DOHH2 (cell line): Measurements from ENCODE around the gene OBSCN.

ENCODE experiments used
- H3F3A ChIP-seq: fragments of 200-600 bp; sonication (generic), shearing (Covaris generic); 2 replicates; pipeline ENCODE4 v1.6.0; 2016; ENCODE audit warnings: antibody characterized with exemption, mild to moderate bottlenecking; ENCODE audit not compliant: control insufficient read depth, insufficient read depth
- H3K27ac ChIP-seq: fragments of 200-600 bp; sonication (generic); 2 replicates; pipeline ENCODE4 v1.5.1; 2014; ENCODE audit warnings: low read depth, mild to moderate bottlenecking, low read length, moderate library complexity
- H3K27me3 ChIP-seq: fragments of 200-600 bp; sonication (generic); 2 replicates; pipeline ENCODE4 v1.6.1; 2014; ENCODE audit warnings: mild to moderate bottlenecking, low read length, mixed read lengths; ENCODE audit not compliant: control insufficient read depth
- H3K36me3 ChIP-seq: fragments of 200-600 bp; sonication (generic); 2 replicates; pipeline ENCODE4 v1.6.1; 2014; ENCODE audit warnings: mild to moderate bottlenecking, low read length, moderate library complexity, mixed read lengths; ENCODE audit not compliant: control insufficient read depth
- H3K4me1 ChIP-seq: fragments of 200-600 bp; sonication (generic); 2 replicates; pipeline ENCODE4 v1.6.1; 2014; ENCODE audit warnings: mild to moderate bottlenecking, low read length, mixed read lengths; ENCODE audit not compliant: control insufficient read depth
- H3K4me2 ChIP-seq: fragments of 200-600 bp; sonication (generic); 2 replicates; pipeline ENCODE4 v1.6.0; 2014; ENCODE audit warnings: mild to moderate bottlenecking, low read length, moderate library complexity
- H3K4me3 ChIP-seq: fragments of 200-600 bp; sonication (generic); 2 replicates; pipeline ENCODE4 v1.5.1; 2014; ENCODE audit warnings: mild to moderate bottlenecking, low read length, mixed read lengths
- H3K79me2 ChIP-seq: fragments of 200-600 bp; sonication (generic); 2 replicates; pipeline ENCODE4 v1.6.1; 2014; ENCODE audit warnings: mild to moderate bottlenecking, low read length, mixed read lengths; ENCODE audit not compliant: control insufficient read depth
- H3K9me2 ChIP-seq: fragments of 200-600 bp; sonication (generic); replicated peaks from 2 replicates; pipeline ENCODE4 v1.6.1; 2014; ENCODE audit warnings: mild to moderate bottlenecking, low read length, mixed read lengths; ENCODE audit not compliant: control insufficient read depth
- H3K9me3 ChIP-seq: fragments of 200-600 bp; sonication (generic); 2 replicates; pipeline ENCODE4 v1.6.1; 2014; ENCODE audit warnings: antibody characterized with exemption, low read length, mixed read lengths; ENCODE audit not compliant: control insufficient read depth, insufficient read depth
- H4K20me1 ChIP-seq: fragments of 200-600 bp; sonication (generic); 2 replicates; pipeline ENCODE4 v1.6.0; 2014; ENCODE audit warnings: low read depth, mild to moderate bottlenecking, antibody characterized with exemption, low read length, moderate library complexity; ENCODE audit not compliant: control insufficient read depth, insufficient read depth
- CTCF ChIP-seq: fragments of 200-600 bp; sonication (generic); IDR thresholded peaks from one replicate; pipeline ENCODE4 v1.5.1; 2014; ENCODE audit warnings: antibody characterized with exemption, mild to moderate bottlenecking, low read depth, low read length; ENCODE audit not compliant: poor library complexity, severe bottlenecking
- EZH2phosphoT487 ChIP-seq: fragments of 200-600 bp; sonication (generic); IDR thresholded peaks from 2 replicates; pipeline ENCODE4 v1.6.1; 2017; ENCODE audit warnings: borderline replicate concordance, mild to moderate bottlenecking, antibody characterized with exemption, low read length, moderate library complexity, mixed read lengths

Gene OBSCN

GRCh38 chr1:228332797-228333738 is 125.2 kb downstream of the OBSCN start:
- Histone ChIP-seq H3K79me2 (no peaks in the 10 kb centered on the region), H3F3A (no peaks in the 10 kb centered on the region), H3K4me2 (no peak overlapping the region), H3K9me2 (no peaks in the 10 kb centered on the region), H3K9me3 (no peaks in the 10 kb centered on the region), H3K27ac (no peak overlapping the region), H4K20me1 (no peaks in the 10 kb centered on the region), H3K4me1 (no peaks in the 10 kb centered on the region), H3K36me3 (no peaks in the 10 kb centered on the region), H3K4me3 (no peak overlapping the region), H3K27me3 (no peaks in the 10 kb centered on the region; the same call in 1 of the 2 replicates)
- TF ChIP-seq CTCF (no peak), EZH2phosphoT487 (no peak)

- Histone ChIP-seq H3F3A (no peaks in the 10 kb centered on the region), H3K4me2 (no peak overlapping the region), H3K79me2 (no peaks in the 10 kb centered on the region)
Observed at GRCh38 chr1:228333739-228334115, 125.9 kb downstream of the OBSCN start.

DNA sequence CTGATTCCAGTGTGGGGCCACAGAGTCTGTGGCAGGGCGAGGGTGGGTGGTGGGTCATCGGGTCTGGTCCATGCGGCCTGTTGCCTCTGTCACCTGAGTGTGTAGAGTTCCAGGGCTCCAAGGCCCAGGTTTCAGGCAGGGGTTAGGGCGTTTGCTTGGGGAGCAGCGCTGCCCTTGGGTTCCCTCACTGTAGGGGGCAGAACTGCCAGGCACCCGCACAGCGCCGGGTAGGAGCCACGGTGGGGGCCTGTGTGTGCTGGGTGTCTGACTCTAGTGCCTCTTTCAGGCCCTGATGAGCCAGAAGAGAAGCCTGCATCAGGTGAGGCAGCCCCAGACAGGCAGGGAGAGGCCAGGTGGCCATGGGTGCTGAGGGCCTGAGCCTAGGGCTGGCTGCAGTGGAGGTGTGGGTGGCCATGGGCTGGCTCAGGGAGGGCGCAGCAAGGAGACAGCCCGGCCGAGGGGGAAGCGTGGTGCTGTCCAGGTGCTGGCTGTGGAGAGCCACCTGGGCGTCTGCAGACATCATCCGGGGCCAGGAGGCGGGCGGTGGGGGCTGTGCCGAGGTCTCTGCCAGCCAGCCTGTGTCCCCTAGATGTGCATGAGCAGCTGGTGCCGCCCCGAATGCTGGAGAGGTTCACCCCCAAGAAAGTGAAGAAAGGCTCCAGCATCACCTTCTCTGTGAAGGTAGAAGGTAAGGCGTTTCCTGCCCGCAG is 126.5 kb downstream of the OBSCN start:
- Histone ChIP-seq H3K9me2 (no peaks in the 10 kb centered on the region), H3F3A (no peaks in the 10 kb centered on the region), H3K4me2 (no peak overlapping the region), H3K4me3 (no peak overlapping the region), H3K79me2 (no peaks in the 10 kb centered on the region), H4K20me1 (no peaks in the 10 kb centered on the region), H3K27ac (no peak overlapping the region), H3K27me3 (no peaks in the 10 kb centered on the region; the same call in 1 of the 2 replicates), H3K4me1 (no peaks in the 10 kb centered on the region), H3K9me3 (no peaks in the 10 kb centered on the region), H3K36me3 (no peaks in the 10 kb centered on the region)
- TF ChIP-seq CTCF (no peak), EZH2phosphoT487 (no peak)

More at GRCh38 chr1:228333739-228334115, 125.9 kb downstream of the OBSCN start:
- no peaks in the 10 kb centered on the region for H4K20me1 ChIP-seq
- H3K27ac ChIP-seq, result no peak overlapping the region
- no peaks in the 10 kb centered on the region for H3K4me1 ChIP-seq
- no peaks in the 10 kb centered on the region for H3K36me3 ChIP-seq
- TF ChIP-seq CTCF (no peak), EZH2phosphoT487 (no peak)
- H3K27me3 ChIP-seq, result no peaks in the 10 kb centered on the region; the same call in 1 of the 2 replicates
- no peaks in the 10 kb centered on the region for H3K9me3 ChIP-seq
- H3K9me2 ChIP-seq, result no peaks in the 10 kb centered on the region
- H3K4me3 ChIP-seq, result no peak overlapping the region
